Renal pelvis (tissue), 4 donors: ENCODE measurements around the gene TRIM3. TPM values are rescaled to one million over a fixed set of nuclear protein-coding genes. Genes with fewer than 3 reads are reported as not detected.

ENCODE experiments used
- DNase-seq: peaks from one replicate; pipeline ENCODE4 v3.0.0-alpha.2; 2013
- polyA plus RNA-seq, 3 donors: library from polyadenylated mRNA; unstranded; fragments of 120-200 nt; gene quantifications; one replicate each; pipeline ENCODE4 v1.2.1, GENCODE V29; 2013; ENCODE audit not compliant: insufficient read length in 3 of 3

Gene TRIM3
- polyA plus RNA-seq, 3 donors = 24.8 to 32.2 (median 28.3) TPM

DNA sequence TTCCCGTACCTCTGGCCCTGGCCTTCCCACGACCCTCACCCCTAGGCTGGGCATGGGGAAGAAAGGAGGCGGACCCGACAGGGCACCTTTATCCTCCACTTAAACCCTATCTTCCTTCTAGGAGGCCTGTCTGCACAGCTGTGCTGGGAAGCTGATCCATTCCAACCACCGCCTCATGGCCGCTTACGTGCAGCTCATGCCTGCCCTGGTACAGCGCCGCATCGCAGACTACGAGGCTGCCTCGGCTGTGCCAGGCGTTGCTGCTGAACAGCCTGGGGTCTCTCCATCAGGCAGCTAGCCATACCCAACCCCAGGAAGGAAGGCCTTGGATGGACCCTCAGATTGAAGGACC lies 8.2 kb upstream of the TRIM3 start:
- no peak for DNase-seq

DNA sequence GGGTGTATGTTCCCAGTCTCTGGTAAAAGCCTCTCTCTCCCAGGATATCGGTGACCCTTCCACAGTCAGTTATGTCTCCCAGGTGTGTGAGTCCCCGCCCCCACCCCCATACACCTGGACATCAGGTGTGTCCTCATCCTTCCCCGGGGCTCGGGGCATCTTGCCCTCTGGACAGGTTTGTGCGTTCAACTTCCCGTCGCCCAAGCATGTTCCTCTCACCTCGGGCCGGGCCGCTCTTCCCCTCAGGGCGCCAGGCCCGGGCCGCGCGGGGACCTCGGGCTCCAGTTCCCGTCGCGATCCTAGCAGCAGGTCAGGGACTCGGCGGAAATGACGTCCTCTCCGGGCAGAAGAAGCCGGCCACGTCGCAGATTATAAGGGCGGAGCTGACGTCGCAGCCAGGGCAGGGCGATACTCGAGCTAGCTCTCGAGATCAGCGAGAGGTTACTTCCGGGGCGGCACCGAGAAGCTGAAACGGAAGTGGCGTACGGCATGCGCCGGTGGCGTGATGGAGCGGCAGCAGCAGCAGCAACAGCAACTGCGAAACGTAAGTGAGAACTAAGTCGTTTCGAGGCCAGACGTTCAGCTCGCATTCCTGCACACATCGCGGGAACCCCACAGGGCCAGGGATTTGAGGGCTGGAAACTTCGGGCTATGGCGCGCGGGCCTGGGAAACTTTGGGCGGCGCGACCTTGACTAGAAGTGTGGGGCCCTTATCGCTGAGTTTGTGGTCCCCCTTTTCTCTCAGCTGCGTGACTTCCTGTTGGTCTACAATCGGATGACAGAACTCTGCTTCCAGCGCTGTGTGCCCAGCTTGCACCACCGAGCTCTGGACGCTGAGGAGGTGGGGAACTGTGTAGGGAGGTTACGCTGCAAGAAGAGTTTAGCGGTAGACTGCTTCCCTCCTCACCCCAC lies 7.5 kb upstream of the TRIM3 start, which contains the start of the genes ARFIP2 and TIMM10B:
TSS of gene ARFIP2 (minus strand) at position 320 of the 912 bp plus-strand sequence. CDS start 910 bp downstream, outside the sequence.
TSS of gene TIMM10B (plus strand) at position 490 of the 912 bp plus-strand sequence. CDS start at position 506, 16 bp downstream.
- DNase-seq = peak; percentile 98

DNA sequence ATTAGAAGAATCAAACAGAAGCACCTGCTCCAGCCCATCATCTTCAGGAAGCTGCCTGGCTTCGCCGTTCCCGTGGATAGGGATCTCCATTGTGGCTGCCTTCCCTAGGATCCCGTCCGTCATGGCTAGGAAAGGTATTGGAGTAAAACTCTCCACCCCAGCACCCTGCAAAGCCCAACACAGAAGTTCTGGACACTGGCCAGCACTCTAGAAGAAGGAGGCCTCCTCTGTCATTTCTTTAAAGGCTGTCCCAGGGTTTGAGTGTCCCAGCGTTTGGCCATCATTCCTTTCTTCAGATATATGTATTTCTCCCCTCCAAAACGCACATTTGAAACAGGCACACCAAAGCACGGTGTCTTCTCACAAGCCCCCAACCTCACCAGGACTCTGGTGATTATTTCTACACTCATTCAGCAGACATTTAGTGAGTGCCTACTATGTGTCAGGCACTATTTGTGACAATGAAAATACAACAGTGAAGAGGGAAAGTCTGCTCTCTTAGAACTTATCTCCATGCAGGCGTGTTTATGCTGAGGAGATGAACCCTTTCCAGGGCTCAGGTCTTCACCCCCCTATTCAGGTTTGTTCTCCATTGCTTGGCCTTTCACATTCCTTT lies 6.7 kb upstream of the TRIM3 start:
- DNase-seq = no peak

GRCh38 chr11:6476571-6476970 lies 2.8 kb upstream of the TRIM3 start:
- no peak for DNase-seq

DNA sequence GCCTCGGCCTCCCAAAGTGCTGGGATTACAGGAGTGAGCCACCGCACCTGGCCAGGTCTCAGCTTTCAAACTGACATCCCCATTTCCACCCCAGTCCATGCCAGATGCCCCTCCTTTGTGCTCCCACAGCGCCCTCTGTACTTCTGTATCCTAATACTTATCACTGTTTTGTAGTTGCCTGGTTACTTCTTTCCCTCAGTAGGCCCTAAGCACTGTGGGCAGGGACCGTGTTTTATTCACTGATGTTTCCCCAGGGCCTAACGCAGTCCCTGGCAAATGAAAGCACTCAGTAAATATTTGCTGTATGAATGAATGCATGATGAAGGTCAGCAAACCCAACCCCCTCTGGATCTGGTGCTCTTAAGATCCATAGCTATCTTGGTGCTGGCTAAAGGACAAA lies 2.2 kb upstream of the TRIM3 start:
- no peak for DNase-seq

- no peak for DNase-seq
Measured at GRCh38 chr11:6474806-6475500, 1.2 kb upstream of the TRIM3 start.

GRCh38 chr11:6474413-6474792 lies 662 bp upstream of the TRIM3 start:
- no peak for DNase-seq

- DNase-seq = no peak
Measured at GRCh38 chr11:6472934-6473333, 807 bp downstream of the TRIM3 start.

DNA sequence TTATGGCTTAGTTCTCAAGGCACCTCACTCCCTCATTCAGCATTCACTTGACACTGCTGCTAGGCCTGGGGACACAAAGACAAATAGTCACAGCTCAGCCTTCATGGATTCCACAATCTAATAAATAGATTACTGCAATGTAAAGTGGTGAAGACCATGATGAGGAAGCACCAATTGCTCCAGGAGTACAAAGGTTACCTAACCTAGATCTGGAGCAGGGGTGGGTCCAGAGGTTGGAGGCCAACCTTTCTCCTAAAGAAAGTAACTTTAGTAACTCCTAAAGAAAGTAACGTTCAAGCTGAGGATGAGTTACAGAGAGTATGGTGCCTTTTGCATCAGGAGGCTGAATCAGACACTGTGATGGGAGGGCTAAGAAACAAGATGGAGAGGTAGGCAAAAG lies 4.1 kb downstream of the TRIM3 start:
- DNase-seq = no peak

GRCh38 chr11:6468712-6469495 lies 4.8 kb downstream of the TRIM3 start:
- peak; percentile 95 for DNase-seq

DNA sequence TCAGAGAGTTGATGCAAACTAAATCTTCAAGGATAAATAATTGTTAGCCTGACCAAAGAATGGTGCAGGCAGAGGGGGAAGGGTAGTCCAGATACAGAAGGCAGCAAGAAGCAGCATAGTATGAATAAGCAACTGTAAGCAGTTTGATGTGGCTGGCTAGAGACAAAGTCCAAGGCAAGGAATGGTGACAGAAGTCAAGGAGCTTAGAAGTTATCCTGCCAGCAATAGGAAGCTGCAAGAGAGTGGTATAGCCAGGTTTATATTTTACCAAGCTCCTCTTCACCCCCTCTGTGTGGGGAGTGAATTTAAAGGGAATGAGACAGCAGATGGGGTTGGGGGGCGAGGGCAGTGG lies 14.7 kb downstream of the TRIM3 start:
- DNase-seq = no peak

GRCh38 chr11:6458352-6459098 lies 15.2 kb downstream of the TRIM3 start:
- no peak for DNase-seq

- DNase-seq = no peak
Measured at GRCh38 chr11:6457581-6458320, 16.0 kb downstream of the TRIM3 start.

GRCh38 chr11:6456361-6457073 lies 17.2 kb downstream of the TRIM3 start:
- no peak for DNase-seq

GRCh38 chr11:6455070-6455469 lies 18.7 kb downstream of the TRIM3 start:
- no peak for DNase-seq

GRCh38 chr11:6453152-6453551 lies 20.6 kb downstream of the TRIM3 start:
- no peak for DNase-seq

- DNase-seq = no peak
Measured at GRCh38 chr11:6452219-6452618, 21.5 kb downstream of the TRIM3 start.

- DNase-seq = no peak
Measured at GRCh38 chr11:6448574-6448973, 25.2 kb downstream of the TRIM3 start.

- DNase-seq = peak; percentile 21
Measured at GRCh38 chr11:6443269-6444003, 30.3 kb downstream of the TRIM3 start.
